Common myeloid progenitor, CD34-positive (primary cell): ENCODE data around the gene GAREM1.

Source experiments
- CTCF ChIA-PET: fragments of 350-600 bp; sonication (Branson Sonifier 250); formaldehyde crosslinking; loops from one replicate; lab custom pipeline; 2021; ENCODE audit warnings: antibody characterized with exemption; lab: Charles Lee
- POLR2A ChIA-PET: fragments of 350-600 bp; sonication (Branson Sonifier 250); formaldehyde crosslinking; loops from one replicate; lab custom pipeline; 2021; ENCODE audit warnings: antibody characterized with exemption; lab: Charles Lee
- DNase-seq, 3 donors: peaks; one replicate each; pipeline versions ENCODE4 v3.0.0 to v3.0.0-alpha.2; 2013
- H3K27ac ChIP-seq, 2 experiments: 1 replicate in 1 of 2; 2 replicates in 1 of 2; pipeline ENCODE4 v1.7.0; 2013; ENCODE audit warnings: inconsistent platforms in 2 of 2, low read length in 2 of 2, mild to moderate bottlenecking in 2 of 2, low read depth in 1 of 2, moderate library complexity in 1 of 2; ENCODE audit not compliant: severe bottlenecking in 2 of 2, insufficient read depth in 1 of 2, poor library complexity in 1 of 2
- H3K27me3 ChIP-seq, 5 experiments: replicated peaks in 2 of 5; 1 replicate in 3 of 5; 2 replicates in 2 of 5; pipeline versions ENCODE4 v1.6.1 to v1.7.0; 2013; ENCODE audit warnings: low read length in 4 of 5, mild to moderate bottlenecking in 2 of 5, moderate library complexity in 2 of 5, inconsistent platforms in 1 of 5; ENCODE audit not compliant: insufficient read depth in 5 of 5, control insufficient read depth in 4 of 5
- H3K36me3 ChIP-seq, 4 experiments: 1 replicate in 2 of 4; 2 replicates in 2 of 4; pipeline versions ENCODE4 v1.6.1 to v1.7.0; 2013; ENCODE audit warnings: low read length in 3 of 4, control low read depth in 1 of 4, mild to moderate bottlenecking in 1 of 4; ENCODE audit not compliant: control insufficient read depth in 4 of 4, insufficient read depth in 4 of 4
- H3K4me1 ChIP-seq, 4 experiments: 1 replicate in 3 of 4; 2 replicates in 1 of 4; pipeline versions ENCODE4 v1.6.1 to v1.7.1; 2013; ENCODE audit warnings: low read length in 3 of 4, mild to moderate bottlenecking in 3 of 4, control low read depth in 1 of 4, inconsistent platforms in 1 of 4, moderate library complexity in 1 of 4; ENCODE audit not compliant: control insufficient read depth in 4 of 4, insufficient read depth in 4 of 4; ENCODE audit errors: control extremely low read depth in 1 of 4
- H3K4me3 ChIP-seq, 7 experiments: 1 replicate in 4 of 7; 2 replicates in 3 of 7; pipeline versions ENCODE4 v1.5.1 to v1.7.0; 2013; ENCODE audit warnings: mild to moderate bottlenecking in 7 of 7, low read length in 6 of 7, moderate library complexity in 6 of 7, inconsistent platforms in 2 of 7, low read depth in 2 of 7, control low read depth in 1 of 7; ENCODE audit not compliant: insufficient read depth in 4 of 7, control insufficient read depth in 1 of 7; ENCODE audit errors: extremely low read depth in 1 of 7
- H3K9me3 ChIP-seq, 5 experiments: 1 replicate in 4 of 5; 2 replicates in 1 of 5; pipeline versions ENCODE4 v1.6.1 to v1.7.1; 2013; ENCODE audit warnings: low read length in 4 of 5, mild to moderate bottlenecking in 2 of 5, inconsistent platforms in 1 of 5, low read depth in 1 of 5, moderate library complexity in 1 of 5; ENCODE audit not compliant: control insufficient read depth in 4 of 5, insufficient read depth in 2 of 5; ENCODE audit errors: control extremely low read depth in 1 of 5
- WGBS: methylation state at CpG from one replicate; pipeline ENCODE4 v1.1.5; 2013; ENCODE audit not compliant: insufficient coverage; 5-methylcytosine and 5-hydroxymethylcytosine counted together

The GAREM1 gene

GRCh38 chr18:32418148-32418547 is 52.5 kb downstream of the GAREM1 start:
- ChIA-PET POLR2A (no interaction called here), CTCF (no interaction called here)
- no peak overlapping the region for H3K27ac ChIP-seq
- 93% methylated on average over 4 of the region's 5 CpGs for WGBS
- no peaks in the 10 kb centered on the region for H3K27me3 ChIP-seq
- H3K36me3 ChIP-seq = no peaks in the 10 kb centered on the region
- H3K9me3 ChIP-seq = no peaks in the 10 kb centered on the region
- H3K4me1 ChIP-seq = peaks cover 0 to 20% (median 11%) of the 10 kb centered on the region in 4 experiments
- H3K4me3 ChIP-seq = no peak overlapping the region
- no peak for DNase-seq

DNA sequence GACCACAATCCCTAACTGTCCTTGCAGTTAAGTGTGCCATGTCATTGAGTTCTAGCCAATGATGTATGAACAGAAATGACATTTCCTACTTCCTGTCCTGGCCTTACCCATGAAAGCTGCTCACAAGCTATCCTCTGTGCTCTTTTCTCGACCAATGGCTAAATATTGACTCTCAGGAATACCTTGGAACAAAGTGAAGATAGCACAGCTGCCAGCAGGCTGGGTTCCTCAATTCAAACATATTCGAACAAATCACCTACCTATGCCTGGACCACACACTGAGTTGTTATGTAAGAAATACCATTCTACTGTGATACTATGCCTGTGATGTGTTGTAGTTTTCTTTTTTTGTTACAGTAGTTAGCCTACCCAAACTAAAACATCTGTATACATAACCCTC is 65.1 kb downstream of the GAREM1 start:
- ChIA-PET POLR2A (no interaction called here), CTCF (no interaction called here)
- Histone ChIP-seq H3K4me3 (no peak overlapping the region), H3K4me1 (no peaks in the 10 kb centered on the region), H3K27me3 (no peaks in the 10 kb centered on the region), H3K27ac (no peak overlapping the region), H3K9me3 (no peaks in the 10 kb centered on the region), H3K36me3 (no peaks in the 10 kb centered on the region)
- no CpG with 5 or more reads among the region's 2 CpGs for WGBS
- no peak for DNase-seq

- no peaks in the 10 kb centered on the region for H3K27me3 ChIP-seq
- 100% methylated on average over 4 of the region's 4 CpGs for WGBS
- H3K36me3 ChIP-seq = no peaks in the 10 kb centered on the region
- ChIA-PET CTCF (no interaction called here), POLR2A (no interaction called here)
- no peaks in the 10 kb centered on the region for H3K4me1 ChIP-seq
- H3K9me3 ChIP-seq = peaks cover 0 to 2% (median 0%) of the 10 kb centered on the region in 5 experiments
- no peak overlapping the region for H3K27ac ChIP-seq
- no peak overlapping the region for H3K4me3 ChIP-seq
- DNase-seq = no peak
Observed at GRCh38 chr18:32401621-32402020, 69.1 kb downstream of the GAREM1 start.

DNA sequence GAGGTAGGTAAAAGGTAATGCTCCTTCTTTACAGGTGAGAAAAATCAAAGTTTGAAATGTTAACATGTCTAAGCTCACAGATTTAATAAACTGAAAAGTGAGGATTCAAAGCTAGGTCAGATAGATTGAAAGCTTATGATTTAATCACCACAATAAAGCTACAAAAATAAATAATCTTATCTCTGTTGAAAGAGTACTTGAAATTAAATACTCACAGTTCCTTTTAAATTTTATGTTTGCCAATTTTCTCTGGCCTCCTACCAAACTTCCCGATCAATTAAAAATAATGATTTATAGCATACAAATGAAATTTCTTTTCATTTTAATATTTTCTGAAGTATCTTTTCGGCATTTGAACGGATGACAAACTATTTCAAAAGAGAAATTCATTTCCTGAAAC is 77.3 kb downstream of the GAREM1 start:
- WGBS = no CpG with 5 or more reads among the region's 3 CpGs
- Histone ChIP-seq H3K4me1 (peaks cover 0 to 8% (median 0%) of the 10 kb centered on the region in 4 experiments), H3K27ac (no peak overlapping the region), H3K9me3 (peaks cover 0 to 2% (median 0%) of the 10 kb centered on the region in 5 experiments), H3K36me3 (no peaks in the 10 kb centered on the region), H3K27me3 (no peaks in the 10 kb centered on the region), H3K4me3 (no peak overlapping the region)
- CTCF ChIA-PET = interaction anchor here (1.4 kb wide), 1 partner anchor 10 kb away, joined by 4 read pairs; no protein-coding TSS in a partner anchor
- DNase-seq = no peak
- POLR2A ChIA-PET = no interaction called here

GRCh38 chr18:32391126-32391525 is 79.6 kb downstream of the GAREM1 start:
- 44% methylated on average over 4 of the region's 7 CpGs for WGBS

GRCh38 chr18:32389858-32390257 is 80.8 kb downstream of the GAREM1 start:
- H3K9me3 ChIP-seq = no peaks in the 10 kb centered on the region
- no peak for DNase-seq
- ChIA-PET CTCF (interaction anchor here (0.8 kb wide), 1 partner anchor 33 kb away, joined by 3 read pairs; no protein-coding TSS in a partner anchor), POLR2A (no interaction called here)
- no peak overlapping the region for H3K27ac ChIP-seq
- 100% methylated on average over 4 of the region's 4 CpGs for WGBS
- no peak overlapping the region for H3K4me3 ChIP-seq
- H3K4me1 ChIP-seq = peaks cover 0 to 8% (median 0%) of the 10 kb centered on the region in 4 experiments
- no peaks in the 10 kb centered on the region for H3K36me3 ChIP-seq
- no peaks in the 10 kb centered on the region for H3K27me3 ChIP-seq

More at GRCh38 chr18:32391126-32391525, 79.6 kb downstream of the GAREM1 start:
- Histone ChIP-seq H3K27ac (no peak overlapping the region), H3K27me3 (no peaks in the 10 kb centered on the region), H3K4me3 (peak overlapping the region in 1 of 7 experiments; percentile 9), H3K9me3 (no peaks in the 10 kb centered on the region), H3K4me1 (peaks cover 0 to 8% (median 0%) of the 10 kb centered on the region in 4 experiments), H3K36me3 (no peaks in the 10 kb centered on the region)
- ChIA-PET CTCF (interaction anchor here (0.9 kb wide), 1 partner anchor 9 kb away, joined by 3 read pairs; no protein-coding TSS in a partner anchor), POLR2A (no interaction called here)
- DNase-seq = peak; percentile 5 to 50 (median 45)

DNA sequence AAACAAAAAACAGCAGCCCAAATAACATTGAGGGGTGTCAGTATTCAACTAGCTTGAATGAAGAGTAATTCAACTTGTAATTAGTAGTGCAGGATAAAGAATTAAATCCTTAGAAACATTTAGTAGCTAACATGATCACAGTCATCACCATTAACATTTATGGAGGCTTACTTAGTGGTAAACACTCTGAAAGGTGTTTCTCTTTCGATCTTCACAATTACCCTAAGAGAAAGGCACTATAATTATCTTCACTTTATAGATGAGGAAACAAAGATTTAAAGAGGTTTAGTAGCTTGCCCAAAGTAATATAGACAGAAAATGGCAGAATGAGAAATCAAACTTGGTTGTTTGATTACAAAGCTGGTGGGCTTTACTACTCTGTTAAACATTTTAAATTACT is 81.5 kb downstream of the GAREM1 start:
- ChIA-PET CTCF (no interaction called here), POLR2A (no interaction called here)
- H3K4me1 ChIP-seq = peaks cover 0 to 8% (median 0%) of the 10 kb centered on the region in 4 experiments
- no peak overlapping the region for H3K4me3 ChIP-seq
- WGBS = no CpG with 5 or more reads among the region's 1 CpG
- no peaks in the 10 kb centered on the region for H3K9me3 ChIP-seq
- H3K27ac ChIP-seq = no peak overlapping the region
- no peaks in the 10 kb centered on the region for H3K27me3 ChIP-seq
- no peaks in the 10 kb centered on the region for H3K36me3 ChIP-seq
- DNase-seq = no peak
